Left lobe of liver (tissue), 2 donors: ENCODE measurements around the gene SNRNP48. TPM values are rescaled to one million over a fixed set of nuclear protein-coding genes. Genes with fewer than 3 reads are reported as not detected.

Experiments
- ATAC-seq: fragments of 200-7000 bp; cut with Tn5 transposase; one replicate; pipeline ENCODE4 v1.9.1; 2020; ENCODE audit warnings: mild to moderate bottlenecking, moderate library complexity
- DNase-seq: peaks from one replicate; pipeline ENCODE4 v3.0.0-alpha.2; 2020; ENCODE audit warnings: low spot score
- total RNA-seq: library from RNA; stranded (reverse); gene quantifications from one replicate; pipeline ENCODE4 v1.2.1, GENCODE V29; 2021
- donor health status: DM: no; HTN: no; CAD: no; lungs with moderate emphysema.
- donor health status: DM: no; HTN: yes; CAD: no.

Gene SNRNP48
- total RNA-seq: 7.6 TPM

- ATAC-seq (peak; percentile 97), DNase-seq (peak; percentile 95)
These were observed at the start of gene SNRNP48 for GRCh38 chr6:7589949-7590917. Gene SNRNP48, plus strand, starts transcription at chr6:7590198. Its CDS starts 60 bp downstream, at chr6:7590258.

- ATAC-seq: no peak
These were observed 49.4 kb upstream of the SNRNP48 start for GRCh38 chr6:7540595-7540994.

GRCh38 chr6:7541175-7542064 is 48.6 kb upstream of the SNRNP48 start, which contains the start of gene DSP:
Gene DSP, plus strand, starts transcription at chr6:7541671. Its CDS starts 245 bp downstream, at chr6:7541916.
- ATAC-seq (peak; percentile 82), DNase-seq (peak; percentile 93)

More at GRCh38 chr6:7540595-7540994, 49.4 kb upstream of the SNRNP48 start:
- DNase-seq: no peak

GRCh38 chr6:7542065-7542873 is 47.7 kb upstream of the SNRNP48 start:
- ATAC-seq: peak; percentile 39
- DNase-seq: peak; percentile 57

- DNase-seq (peak; percentile 94), ATAC-seq (peak; percentile 68)
These were observed 46.9 kb upstream of the SNRNP48 start for GRCh38 chr6:7542874-7543624.

GRCh38 chr6:7543789-7544424 is 46.1 kb upstream of the SNRNP48 start:
- ATAC-seq: no peak
- DNase-seq: no peak

GRCh38 chr6:7544597-7544996 is 45.4 kb upstream of the SNRNP48 start:
- DNase-seq (no peak), ATAC-seq (no peak)

GRCh38 chr6:7545316-7546019 is 44.5 kb upstream of the SNRNP48 start:
- ATAC-seq (no peak), DNase-seq (no peak)

GRCh38 chr6:7546020-7546369 is 44.0 kb upstream of the SNRNP48 start:
- ATAC-seq (no peak), DNase-seq (no peak)

- no peak for DNase-seq
- ATAC-seq: no peak
These were observed 43.6 kb upstream of the SNRNP48 start for GRCh38 chr6:7546383-7546782.

GRCh38 chr6:7546896-7547295 is 43.1 kb upstream of the SNRNP48 start:
- DNase-seq (no peak), ATAC-seq (no peak)

- ATAC-seq: no peak
- DNase-seq: no peak
These were observed 42.7 kb upstream of the SNRNP48 start for GRCh38 chr6:7547315-7547714.

- ATAC-seq (peak; percentile 24), DNase-seq (no peak)
These were observed 39.6 kb upstream of the SNRNP48 start for GRCh38 chr6:7550433-7550801.

GRCh38 chr6:7554533-7555275 is 35.3 kb upstream of the SNRNP48 start:
- DNase-seq (no peak), ATAC-seq (no peak)

GRCh38 chr6:7555671-7556070 is 34.3 kb upstream of the SNRNP48 start:
- DNase-seq (no peak), ATAC-seq (no peak)

- DNase-seq (no peak), ATAC-seq (no peak)
These were observed 33.4 kb upstream of the SNRNP48 start for GRCh38 chr6:7556394-7557106.

- no peak for ATAC-seq
- DNase-seq: no peak
These were observed 32.3 kb upstream of the SNRNP48 start for GRCh38 chr6:7557652-7558051.
